ENCODE measurements around the gene LAMP1.
"Not testable (repeated sequence)": the region's sequence is repeated elsewhere in the genome, so short reads cannot be mapped to it uniquely, and the experiment has no call there.

The LAMP1 gene

DNA sequence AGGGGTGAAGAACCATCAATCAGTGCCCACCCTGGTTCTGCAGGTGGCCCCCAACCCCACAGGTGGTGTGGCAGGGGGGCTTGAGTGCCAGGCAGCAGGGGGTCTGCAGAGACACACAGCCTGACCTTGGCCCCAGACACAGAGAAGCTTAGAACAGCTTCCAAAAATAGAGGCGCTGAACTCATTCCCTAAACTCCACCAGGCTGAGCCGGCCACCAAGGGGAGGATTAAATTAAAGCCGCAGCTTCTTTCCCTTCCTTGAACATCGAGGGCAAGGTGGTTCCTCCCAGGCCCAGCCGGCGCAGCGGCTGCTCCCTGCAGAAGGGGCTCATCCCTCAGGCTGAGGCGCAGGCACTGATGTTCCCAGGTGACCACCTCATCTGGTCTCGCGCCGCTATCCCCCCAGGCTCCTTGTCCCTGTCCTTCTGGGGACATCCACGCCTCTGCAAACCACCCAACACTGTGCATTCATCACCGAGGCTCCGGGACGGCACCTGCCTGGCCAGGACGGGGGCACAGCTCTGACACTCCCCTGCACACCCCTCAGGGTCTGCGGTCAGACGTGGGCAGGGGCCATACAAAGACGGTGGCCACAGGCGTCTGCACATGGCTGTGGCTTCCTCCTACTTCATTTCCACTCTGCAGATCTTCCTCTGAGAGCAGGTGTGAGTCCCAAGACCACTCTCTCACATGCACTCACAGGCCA lies 30.9 kb downstream of the LAMP1 start:
- no peak for DNase-seq

DNA sequence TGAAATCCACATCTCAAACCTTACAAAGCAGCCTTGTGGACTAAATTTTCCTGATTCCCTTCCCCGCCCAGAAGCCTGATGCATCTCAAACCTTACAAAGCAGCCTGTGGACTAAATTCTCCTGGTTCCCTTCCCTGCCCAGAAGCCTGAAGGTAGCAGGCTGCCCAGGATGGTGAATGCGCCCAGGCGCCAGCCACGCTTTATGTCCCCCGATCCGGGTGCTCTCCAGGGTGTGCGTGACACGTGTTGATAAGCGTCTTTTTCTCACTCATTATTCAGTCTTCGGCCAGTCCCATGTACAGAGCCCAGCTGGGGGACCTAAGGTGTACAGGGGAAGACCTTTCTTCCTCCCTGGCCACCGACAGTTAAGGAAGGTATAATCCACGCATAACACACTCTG lies 31.8 kb downstream of the LAMP1 start:
- no peak for DNase-seq

DNA sequence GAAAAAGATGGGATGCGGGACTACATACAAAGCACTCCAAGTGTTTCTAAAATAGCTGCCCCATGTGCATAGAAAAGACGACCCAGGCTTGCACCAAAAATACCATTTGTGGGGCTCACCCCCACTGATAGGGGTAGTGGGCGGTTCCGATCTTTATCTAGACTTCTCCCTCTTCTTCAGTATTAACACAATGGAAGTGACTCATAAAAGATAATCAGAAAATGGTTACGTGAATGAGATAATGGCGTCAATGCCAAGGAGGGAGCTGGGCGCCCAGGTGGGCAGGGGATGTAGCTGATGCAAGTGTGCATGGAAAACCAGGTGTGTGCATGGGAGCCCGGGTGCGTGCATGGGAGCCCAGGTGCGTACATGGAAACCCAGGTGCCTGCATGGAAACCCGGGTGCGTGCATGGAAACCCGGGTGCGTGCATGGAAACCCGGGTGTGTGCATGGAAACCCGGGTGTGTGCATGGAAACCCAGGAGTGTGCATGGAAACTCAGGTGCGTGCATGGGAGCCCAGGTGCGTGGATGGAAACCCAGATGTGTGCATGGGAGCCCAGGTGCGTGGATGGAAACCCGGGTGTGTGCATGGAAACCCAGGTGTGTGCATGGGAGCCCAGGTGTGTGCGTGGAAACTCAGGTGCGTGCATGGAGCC lies 32.7 kb downstream of the LAMP1 start:
- no peak for DNase-seq

DNA sequence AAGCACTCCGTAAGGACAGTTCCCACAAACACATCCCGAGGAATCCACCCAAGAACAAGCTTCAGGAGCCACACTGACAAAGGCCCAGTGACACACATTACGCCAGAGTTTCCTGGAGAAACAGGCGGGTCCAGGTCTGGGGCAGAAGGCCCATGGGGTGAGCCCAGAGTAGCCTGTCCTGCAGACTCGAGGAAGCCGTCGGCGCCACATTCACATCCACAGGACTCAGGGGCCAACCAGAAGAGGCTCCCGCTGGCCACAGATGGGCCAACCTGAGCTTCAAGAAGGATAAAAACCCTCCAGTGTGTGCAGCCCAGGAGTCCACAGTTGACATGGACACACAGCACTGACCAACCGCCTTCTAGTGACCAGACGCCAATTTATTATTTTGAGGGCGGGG lies 35.6 kb downstream of the LAMP1 start:
- DNase-seq = no peak

DNA sequence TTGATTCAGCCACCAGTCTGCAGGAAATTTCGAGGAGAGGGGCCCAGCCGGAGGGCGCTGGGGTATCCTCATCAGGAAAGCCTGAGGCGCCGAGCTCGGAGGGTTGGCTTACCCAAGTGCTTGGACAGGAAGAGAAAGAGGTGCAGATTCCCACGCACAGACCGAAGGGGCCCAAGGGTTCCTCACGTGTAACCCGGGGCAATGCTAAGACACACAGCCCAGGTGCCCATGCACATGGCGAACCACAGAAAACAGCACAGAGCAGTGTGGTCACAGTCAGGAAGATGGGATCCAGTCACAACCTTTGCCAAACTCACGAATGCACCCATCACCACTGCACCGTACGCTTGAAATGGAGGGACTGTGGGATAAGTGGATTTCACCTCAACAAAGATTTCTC lies 36.0 kb downstream of the LAMP1 start:
- no peak for DNase-seq

DNA sequence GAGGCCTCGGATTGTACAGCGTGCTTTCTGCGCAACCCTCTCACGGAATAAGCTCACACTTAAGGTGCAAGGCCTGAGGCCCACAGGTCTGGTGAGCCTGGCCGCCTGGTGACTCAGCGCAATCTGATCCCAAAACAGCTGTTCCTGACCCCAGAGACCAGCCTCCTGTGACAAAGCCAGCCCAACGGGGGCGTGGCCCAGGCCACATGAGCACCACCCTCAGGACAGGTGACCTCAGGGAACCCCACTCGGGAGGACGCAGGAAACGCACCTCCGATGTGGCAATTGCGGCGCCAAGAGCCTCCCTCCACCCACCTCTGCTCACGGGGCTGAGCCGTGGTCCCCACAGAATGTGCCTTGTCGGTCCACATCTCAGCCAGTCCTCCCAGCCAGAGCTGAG lies 40.5 kb downstream of the LAMP1 start:
- no peak for DNase-seq

DNA sequence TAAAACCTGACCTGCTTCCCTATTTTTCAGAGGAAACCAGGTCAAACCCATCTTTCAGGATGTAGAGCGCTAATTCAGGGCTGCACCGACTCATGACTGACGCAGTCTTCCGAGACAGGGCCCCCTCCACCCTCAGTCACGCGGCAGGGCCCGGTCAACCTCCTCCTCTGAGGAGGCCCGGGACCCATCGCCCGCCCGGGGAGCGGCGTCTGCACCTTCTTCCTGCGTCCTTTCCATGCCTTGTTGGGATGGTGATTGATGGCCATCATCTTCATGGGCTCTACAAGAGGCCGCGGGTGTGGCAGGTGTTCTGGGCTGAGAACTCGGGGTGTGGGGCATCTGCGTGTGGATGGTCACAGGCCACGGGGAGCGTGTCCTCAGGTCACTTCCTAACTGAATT lies 40.9 kb downstream of the LAMP1 start:
- no peak for DNase-seq

DNA sequence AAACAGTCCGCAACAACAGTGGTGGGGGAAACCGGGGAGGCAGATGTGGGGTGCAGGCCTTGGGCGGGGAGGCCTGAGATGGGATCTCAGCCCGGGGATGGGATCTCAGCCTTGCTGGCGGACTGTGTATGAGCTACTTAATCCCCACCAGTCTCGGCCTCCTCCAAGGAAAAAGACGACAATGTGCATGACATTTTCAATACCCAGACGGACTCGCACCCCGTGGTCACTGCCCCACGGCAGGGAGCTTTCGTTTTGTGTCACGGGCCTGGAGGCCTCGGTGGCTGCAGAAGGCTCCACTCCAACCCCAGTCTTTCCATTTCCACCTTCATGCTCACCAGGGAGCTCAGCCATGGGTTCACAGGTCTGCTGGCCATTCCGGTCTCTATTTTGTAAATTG lies 41.4 kb downstream of the LAMP1 start:
- no peak for DNase-seq

DNA sequence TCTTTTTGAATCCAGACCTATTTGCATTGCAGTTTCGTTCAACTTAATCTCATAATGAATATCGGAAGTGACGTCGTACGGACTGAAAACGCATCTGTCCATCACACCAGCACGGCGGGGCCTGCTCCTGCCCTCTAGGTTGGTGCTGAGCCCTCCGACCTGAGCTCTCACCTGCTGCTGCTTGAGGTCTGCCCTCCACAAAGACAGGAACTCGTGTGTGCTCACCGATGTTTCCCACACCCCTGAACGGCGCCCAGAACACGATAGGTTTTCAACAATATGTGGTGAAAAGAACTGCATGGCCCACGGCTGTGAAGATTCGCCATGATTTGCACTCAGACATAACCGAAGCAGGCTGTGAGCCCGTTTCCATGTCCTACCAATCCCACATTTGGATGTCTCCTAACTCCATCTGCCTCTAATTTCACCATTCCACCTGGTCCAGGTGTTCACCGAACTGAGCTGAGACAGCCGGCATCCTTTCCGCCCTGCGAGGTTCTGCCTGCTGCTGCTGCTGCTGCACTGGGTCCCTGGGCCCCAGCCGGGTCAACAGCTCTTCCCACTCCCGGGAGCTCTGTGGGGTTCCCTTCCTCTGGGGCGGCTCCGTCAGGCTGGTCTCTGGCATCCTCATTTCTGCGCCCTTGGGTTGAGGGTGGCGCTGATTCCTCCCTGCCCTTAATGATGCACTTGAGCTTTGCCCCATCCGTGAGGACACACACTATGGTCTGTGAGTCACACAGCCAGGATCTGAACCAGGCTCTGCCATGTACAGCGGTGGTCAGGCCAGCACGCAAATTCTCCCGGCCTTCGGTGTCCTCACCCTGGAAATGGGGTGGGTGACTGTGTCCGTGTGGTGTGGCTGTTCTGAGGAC lies 46.0 kb downstream of the LAMP1 start:
- no peak for DNase-seq

DNA sequence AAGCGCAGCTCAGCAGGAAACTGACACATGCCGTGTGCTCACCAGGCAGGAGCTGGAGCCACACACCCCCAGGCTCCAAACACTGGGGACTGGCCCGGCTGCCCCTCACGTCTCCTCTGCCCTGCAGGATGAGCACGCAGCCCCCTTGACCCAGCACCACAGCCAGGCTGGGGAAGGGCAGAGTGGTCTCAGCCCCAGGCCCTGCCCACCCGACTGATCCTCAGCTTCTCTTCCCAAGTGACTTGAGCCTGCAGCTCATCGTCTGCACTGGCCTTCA lies 46.6 kb downstream of the LAMP1 start:
- no peak for DNase-seq

DNA sequence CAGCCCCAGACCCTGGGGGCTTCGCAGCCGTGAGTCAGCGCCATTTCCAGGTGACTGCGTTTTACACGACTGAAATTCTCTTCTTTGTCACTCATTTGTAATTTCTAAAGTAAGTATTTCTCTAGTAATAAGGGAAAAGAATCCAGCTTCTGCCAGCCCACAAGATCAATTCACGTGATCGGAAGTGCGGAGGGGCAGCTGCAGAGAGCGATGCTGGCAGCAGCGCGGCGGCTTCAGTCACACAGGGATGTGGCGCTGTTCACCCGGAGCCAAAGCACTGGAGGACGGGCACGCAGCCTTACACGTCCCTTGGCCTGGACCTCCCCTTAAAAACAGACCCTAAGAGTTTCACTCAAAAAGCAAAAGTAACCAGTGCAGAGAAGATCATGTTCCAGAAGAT lies 48.4 kb downstream of the LAMP1 start:
- no peak for DNase-seq

DNA sequence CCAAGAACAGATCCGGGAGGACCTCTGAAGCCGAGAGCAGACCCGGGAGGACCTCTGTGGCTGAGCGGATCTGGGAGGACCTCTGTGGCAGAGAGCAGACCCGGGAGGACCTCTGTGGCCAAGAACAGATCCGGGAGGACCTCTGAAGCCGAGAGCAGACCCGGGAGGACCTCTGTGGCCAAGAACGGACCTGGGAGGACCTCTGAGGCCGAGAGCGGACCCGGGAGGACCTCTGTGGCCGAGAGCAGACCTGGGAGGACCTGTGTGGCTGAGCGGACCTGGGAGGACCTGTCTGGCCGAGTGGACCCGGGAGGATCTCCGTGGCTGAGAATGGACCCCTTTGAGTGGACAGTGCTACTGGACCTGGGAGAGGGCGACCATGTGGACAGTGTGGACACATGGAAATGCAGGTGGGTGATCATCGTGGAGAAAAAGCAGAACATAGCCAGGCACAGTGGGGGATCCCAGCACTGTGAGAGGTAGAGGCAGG lies 50.7 kb downstream of the LAMP1 start:
- not testable (repeated sequence) for DNase-seq

DNA sequence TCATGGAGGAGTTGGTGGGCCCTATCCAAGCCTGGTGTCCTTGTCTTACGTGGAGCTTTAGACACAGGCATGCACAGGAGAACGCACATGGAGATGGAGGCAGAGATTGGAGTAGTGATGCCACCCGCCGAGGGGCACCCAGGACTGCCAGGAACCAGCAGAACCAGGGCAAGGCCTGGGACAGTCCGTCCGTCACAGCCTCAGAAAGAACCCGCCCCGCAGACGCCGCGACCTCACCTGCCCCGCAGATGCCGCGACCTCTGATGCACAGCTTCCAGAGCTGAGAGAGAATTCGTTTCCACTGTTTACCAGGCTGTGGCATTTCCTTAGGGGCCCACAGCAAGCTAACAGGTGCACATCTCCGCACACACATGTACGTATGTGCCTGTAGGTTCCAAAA lies 51.6 kb downstream of the LAMP1 start:
- DNase-seq = no peak

DNA sequence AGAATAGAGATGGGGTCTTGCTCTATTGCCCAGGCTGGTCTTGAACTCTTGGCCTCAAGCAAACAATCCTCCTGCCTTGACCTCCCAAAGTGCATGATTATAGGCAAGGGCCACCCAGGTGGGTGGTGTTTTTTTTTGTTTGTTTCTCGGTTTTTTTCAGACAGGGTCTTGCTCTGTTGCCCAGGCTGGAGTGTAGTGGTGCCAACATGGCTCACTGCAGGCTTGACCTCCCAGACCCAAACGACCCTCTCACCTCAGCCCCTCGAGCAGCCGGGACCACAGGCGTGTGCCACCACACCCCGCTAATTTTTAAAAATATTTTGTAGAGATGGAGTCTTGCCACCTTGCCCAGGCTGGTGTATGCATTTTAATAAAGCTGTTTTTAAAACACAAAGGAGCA lies 52.0 kb downstream of the LAMP1 start:
- DNase-seq = no peak

DNA sequence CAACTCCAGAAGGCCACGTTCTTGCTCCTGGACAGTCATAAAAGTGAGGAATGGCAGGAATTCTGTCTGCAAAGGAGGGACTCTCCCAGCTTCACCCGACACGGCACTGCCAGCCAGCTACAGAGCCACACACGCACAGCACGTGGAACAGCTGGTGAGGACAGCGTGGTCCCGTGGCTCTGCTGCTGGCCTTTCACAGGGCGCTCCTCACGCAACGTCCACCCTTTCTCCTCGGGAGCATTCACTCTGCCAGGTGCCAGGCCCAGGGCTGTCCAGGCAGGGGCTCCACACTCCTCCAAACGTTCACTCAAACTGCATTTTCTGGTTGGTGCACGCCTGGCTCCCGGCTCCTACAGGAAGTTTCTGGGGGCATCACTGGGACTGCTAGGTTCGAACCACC lies 52.5 kb downstream of the LAMP1 start:
- no peak for DNase-seq

DNA sequence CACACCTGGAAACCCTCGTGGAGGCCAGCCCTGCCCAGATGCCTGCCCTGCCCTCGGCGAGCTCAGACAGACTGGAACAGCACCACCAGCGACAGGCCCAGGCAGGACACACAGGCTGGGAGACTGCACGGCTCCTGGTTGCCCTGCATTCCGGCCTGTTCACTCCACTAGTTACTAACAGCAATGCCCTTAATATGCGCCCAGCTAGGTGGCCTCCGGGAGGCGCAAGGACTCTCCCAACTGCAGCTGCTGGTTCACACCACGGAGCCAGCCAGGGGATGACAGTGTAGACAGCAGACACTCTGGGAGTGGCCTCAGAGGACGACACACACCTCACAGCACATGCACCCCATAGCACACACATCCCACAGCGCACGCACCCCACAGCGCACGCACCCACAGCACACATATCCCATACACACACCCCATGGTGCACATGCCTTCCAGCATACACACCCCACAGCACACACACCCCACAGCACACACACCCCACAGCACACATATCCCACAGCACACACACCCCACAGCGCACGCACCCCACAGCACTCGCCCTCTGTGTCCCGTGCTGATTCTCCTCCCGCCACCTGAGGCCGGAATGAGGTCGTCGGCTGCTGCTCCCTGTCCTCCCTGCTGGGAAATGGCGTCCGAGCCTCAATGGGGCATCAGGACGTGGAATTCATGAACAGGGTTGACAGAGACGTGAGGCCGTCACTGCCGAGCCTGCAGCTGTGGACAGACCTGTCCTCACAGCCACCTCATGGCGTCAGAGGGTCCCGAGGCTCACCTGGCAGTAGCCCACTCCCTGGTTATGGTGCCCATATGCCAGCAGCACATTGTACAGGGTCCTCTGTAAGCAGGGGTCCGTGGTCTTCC lies 53.3 kb downstream of the LAMP1 start:
- DNase-seq = no peak

DNA sequence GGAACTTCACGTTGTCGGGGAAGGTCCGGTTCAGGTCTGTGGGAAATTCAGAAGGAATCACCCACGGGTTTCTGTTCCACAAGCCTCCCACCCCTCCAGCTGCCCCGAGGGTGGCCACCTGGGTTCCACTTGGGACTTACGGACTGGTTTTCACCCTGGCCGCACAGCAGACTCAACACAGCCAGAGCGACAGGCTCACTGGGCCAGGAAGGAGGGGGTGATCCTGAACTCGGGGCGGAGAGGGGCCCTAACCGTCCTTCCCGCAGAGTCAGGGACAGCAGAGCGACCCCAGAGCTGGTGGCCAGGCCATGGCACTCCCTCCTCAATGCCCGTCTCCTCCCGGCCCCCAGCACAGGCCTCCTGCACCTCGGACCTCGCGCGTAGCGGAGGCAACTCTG lies 53.9 kb downstream of the LAMP1 start:
- no peak for DNase-seq

DNA sequence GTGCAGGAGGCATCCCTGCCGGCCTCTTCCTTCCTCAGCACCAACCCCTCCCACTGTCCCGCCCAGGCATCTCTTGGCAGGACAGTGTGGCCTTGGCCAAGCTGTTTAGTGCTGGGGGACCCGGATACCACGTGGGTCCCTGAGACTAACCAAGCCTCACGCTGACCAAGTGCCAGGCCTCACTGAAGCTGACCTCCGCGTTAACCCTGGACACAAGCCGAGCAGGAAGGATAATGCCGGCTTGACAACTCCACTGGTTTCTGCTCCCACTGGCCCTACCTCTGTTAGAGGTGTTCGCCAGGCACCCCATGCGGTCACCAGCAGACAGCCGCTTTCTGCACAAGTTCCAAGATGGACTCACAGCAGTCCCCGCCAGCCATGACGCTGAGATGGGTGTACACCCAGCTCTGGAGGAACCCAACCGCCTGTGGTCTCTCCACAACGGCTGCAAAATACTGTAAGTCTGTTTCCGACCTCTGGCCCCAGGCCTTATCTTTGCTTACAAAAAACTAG lies 54.5 kb downstream of the LAMP1 start:
- no peak for DNase-seq

DNA sequence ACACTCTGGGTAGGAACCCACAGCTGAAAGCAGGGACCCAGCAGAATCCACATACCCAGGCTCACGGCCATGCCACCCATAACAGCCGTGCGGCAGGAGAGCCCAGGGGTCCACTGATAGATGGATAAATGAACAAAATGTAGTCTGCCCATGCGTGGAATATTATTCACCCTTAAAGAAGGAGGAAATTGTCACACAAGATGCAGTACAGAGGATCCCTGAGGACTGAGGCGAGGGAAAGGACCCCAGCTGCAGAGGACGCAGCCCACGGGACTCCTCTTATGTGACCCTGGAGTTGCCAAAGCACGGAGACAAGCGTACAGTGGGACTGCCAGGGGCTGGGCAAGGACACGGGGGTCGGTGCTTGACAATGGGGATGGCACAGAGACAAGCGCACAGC lies 56.2 kb downstream of the LAMP1 start:
- DNase-seq = no peak

DNA sequence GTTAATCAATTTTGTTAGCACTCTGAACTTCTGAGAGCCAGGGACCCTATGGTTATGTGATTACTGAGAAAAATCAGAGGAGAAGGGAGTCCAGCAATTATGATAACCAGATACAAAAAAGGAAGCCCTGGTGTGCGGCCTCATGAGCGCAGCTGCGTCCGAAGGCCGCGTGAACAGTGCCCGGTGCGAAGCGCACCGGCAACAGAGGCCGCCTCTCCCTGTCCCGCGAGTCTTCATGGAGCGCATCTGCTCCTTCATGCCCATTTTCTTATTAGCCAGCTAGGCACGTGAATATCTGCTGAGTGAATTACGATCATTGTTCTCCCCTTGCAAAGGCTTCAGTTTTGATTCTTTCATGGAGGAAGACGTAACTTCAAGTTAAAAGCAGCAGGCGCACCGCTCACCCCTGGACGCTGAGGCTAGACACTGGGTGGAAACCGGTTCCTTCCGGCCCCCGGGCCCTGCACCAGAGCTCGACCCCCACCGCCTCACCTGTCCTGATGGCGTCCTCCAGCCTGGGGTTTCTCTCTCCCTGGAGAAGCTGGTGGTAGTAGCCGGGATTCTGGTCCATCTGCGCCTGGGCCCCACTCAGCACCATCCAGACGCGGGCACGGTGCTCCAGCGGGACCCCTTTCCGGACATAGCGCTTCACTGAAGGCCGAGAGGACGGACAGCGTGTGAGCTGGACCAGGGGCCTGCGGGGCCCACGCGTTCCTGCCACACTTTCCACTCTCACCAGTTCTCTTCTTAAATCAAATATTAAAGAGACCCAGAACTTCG lies 58.0 kb downstream of the LAMP1 start:
- DNase-seq = no peak

DNA sequence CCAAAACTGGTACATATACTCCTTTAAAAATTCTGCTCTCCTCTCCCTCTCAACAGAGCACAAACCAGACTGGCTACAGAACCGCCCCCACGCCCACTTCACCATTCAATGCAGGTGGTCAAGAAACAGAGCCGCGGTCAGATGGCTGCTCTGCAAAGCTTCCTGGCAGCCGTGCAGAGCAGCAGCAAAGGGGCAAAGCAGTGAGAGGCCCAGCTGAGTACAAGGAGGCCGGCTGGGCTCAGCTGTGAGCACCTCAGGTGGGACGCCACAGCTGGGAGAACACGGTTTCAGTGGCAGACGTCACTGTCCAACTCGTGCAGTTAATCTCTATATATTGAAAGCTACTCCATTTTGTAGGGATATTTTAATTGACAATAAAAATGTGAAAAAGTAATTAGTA lies 58.6 kb downstream of the LAMP1 start:
- DNase-seq = no peak

DNA sequence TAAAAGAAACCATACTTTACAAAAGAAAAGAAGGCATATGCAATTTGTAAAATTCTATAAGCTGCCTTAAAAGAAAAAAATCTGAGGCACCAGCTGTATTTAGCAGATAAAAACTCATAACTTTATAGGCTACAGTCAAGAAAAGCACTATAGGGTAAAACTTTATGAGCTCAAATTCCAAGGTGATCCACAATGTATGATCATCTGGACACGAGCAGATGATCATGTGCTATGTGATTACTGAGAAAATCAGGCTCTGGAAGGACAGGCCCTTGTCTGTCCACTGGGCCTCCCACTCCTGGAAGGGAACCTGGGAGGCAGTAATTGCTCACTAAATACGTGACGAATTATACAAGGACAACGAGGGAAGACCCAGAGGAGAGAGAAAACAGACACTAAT lies 59.6 kb downstream of the LAMP1 start:
- DNase-seq = no peak

Measured in OCI-M1 (cell line).